OCI-LY1 (cell line): ENCODE results near the gene YIPF5.

Experiments used
- H2AFZ ChIP-seq: fragments of 200-600 bp; sonication (generic), shearing (Covaris generic); 2 replicates; pipeline ENCODE4 v1.6.0; 2014; ENCODE audit warnings: antibody characterized with exemption, mild to moderate bottlenecking, low read length
- H3F3A ChIP-seq: fragments of 200-600 bp; sonication (generic), shearing (Covaris generic); 2 replicates; pipeline ENCODE4 v1.6.0; 2014; ENCODE audit warnings: mild to moderate bottlenecking, antibody characterized with exemption, low read length, moderate library complexity; ENCODE audit not compliant: insufficient read depth
- H3K27ac ChIP-seq: fragments of 200-600 bp; sonication (generic); 2 replicates; pipeline ENCODE4 v1.5.1; 2014; ENCODE audit warnings: low read length, mixed run types, mild to moderate bottlenecking, low read depth; ENCODE audit not compliant: poor library complexity, severe bottlenecking
- H3K27me3 ChIP-seq: fragments of 200-600 bp; sonication (generic); 2 replicates; pipeline ENCODE4 v1.6.0; 2014; ENCODE audit warnings: antibody characterized with exemption, mild to moderate bottlenecking, low read length, moderate library complexity; ENCODE audit not compliant: insufficient read depth
- H3K36me3 ChIP-seq: fragments of 200-600 bp; sonication (generic); 2 replicates; pipeline ENCODE4 v1.6.1; 2014; ENCODE audit warnings: mild to moderate bottlenecking, antibody characterized with exemption, low read length, moderate library complexity, mixed read lengths; ENCODE audit not compliant: insufficient read depth
- H3K4me1 ChIP-seq: fragments of 200-600 bp; sonication (generic); 2 replicates; pipeline ENCODE4 v1.5.1; 2014; ENCODE audit warnings: mild to moderate bottlenecking, low read length, moderate library complexity; ENCODE audit not compliant: insufficient read depth, severe bottlenecking
- H3K4me2 ChIP-seq: fragments of 200-600 bp; sonication (generic), shearing (Covaris generic); 2 replicates; pipeline ENCODE4 v1.6.1; 2014; ENCODE audit warnings: low read length
- H3K4me3 ChIP-seq: fragments of 200-600 bp; sonication (generic); 2 replicates; pipeline ENCODE4 v1.5.1; 2014; ENCODE audit warnings: low read length, low read depth, mild to moderate bottlenecking, mixed read lengths; ENCODE audit not compliant: poor library complexity, severe bottlenecking
- H3K79me2 ChIP-seq: fragments of 200-600 bp; shearing (Covaris generic); 2 replicates; pipeline ENCODE4 v1.6.1; 2016; ENCODE audit warnings: mixed run types, low read length, mixed read lengths; ENCODE audit not compliant: insufficient read depth
- H3K9ac ChIP-seq: fragments of 200-600 bp; sonication (generic), shearing (Covaris generic); 2 replicates; pipeline ENCODE4 v1.6.1; 2014; ENCODE audit warnings: mild to moderate bottlenecking, low read length, mixed read lengths
- H3K9me2 ChIP-seq: fragments of 200-600 bp; sonication (generic), shearing (Covaris generic); 2 replicates; pipeline ENCODE4 v1.6.1; 2014; ENCODE audit warnings: low read depth, mild to moderate bottlenecking, low read length, mixed read lengths
- H3K9me3 ChIP-seq: fragments of 200-600 bp; shearing (Covaris generic); 2 replicates; pipeline ENCODE4 v1.6.1; 2014; ENCODE audit warnings: low read length, mixed read lengths
- H4K20me1 ChIP-seq: fragments of 200-600 bp; sonication (generic), shearing (Covaris generic); 2 replicates; pipeline ENCODE4 v1.6.0; 2016; ENCODE audit warnings: mild to moderate bottlenecking, low read length; ENCODE audit not compliant: insufficient read depth
- CTCF ChIP-seq: fragments of 200-600 bp; sonication (generic), shearing (Covaris generic); IDR thresholded peaks from 2 replicates; pipeline ENCODE4 v1.5.1; 2017; ENCODE audit warnings: mild to moderate bottlenecking, antibody characterized with exemption, low read length, moderate library complexity, mixed read lengths
- EZH2 ChIP-seq: fragments of 200-600 bp; sonication (generic), shearing (Covaris generic); IDR thresholded peaks from 2 replicates; pipeline ENCODE4 v1.8.0; 2017; ENCODE audit warnings: borderline replicate concordance, mixed run types, mild to moderate bottlenecking, antibody characterized with exemption, low read length, moderate library complexity, mixed read lengths

Gene YIPF5

GRCh38 chr5:144209361-144209760, 38.9 kb upstream of the YIPF5 start:
- H3K27ac ChIP-seq: no peak overlapping the region
- no peaks in the 10 kb centered on the region for H3K27me3 ChIP-seq
- H4K20me1 ChIP-seq: no peaks in the 10 kb centered on the region
- no peaks in the 10 kb centered on the region for H3K9me2 ChIP-seq
- no peaks in the 10 kb centered on the region for H3F3A ChIP-seq
- no peaks in the 10 kb centered on the region for H3K9me3 ChIP-seq
- no peak overlapping the region for H2AFZ ChIP-seq
- no peak overlapping the region for H3K4me2 ChIP-seq
- TF ChIP-seq CTCF (no peak), EZH2 (no peak)
- no peaks in the 10 kb centered on the region for H3K79me2 ChIP-seq
- no peaks in the 10 kb centered on the region for H3K4me1 ChIP-seq
- H3K4me3 ChIP-seq: no peak overlapping the region
- H3K36me3 ChIP-seq: no peaks in the 10 kb centered on the region
- H3K9ac ChIP-seq: no peak overlapping the region

GRCh38 chr5:144207875-144208444, 37.5 kb upstream of the YIPF5 start:
- no peaks in the 10 kb centered on the region for H3K4me1 ChIP-seq
- no peaks in the 10 kb centered on the region for H3K27me3 ChIP-seq
- H3K27ac ChIP-seq: no peak overlapping the region
- H3K79me2 ChIP-seq: no peaks in the 10 kb centered on the region
- no peak overlapping the region for H3K9ac ChIP-seq
- H2AFZ ChIP-seq: no peak overlapping the region
- H3F3A ChIP-seq: no peaks in the 10 kb centered on the region
- H3K9me3 ChIP-seq: no peaks in the 10 kb centered on the region
- H3K4me3 ChIP-seq: no peak overlapping the region
- H3K4me2 ChIP-seq: no peak overlapping the region
- TF ChIP-seq EZH2 (no peak), CTCF (no peak)
- no peaks in the 10 kb centered on the region for H3K9me2 ChIP-seq
- no peaks in the 10 kb centered on the region for H3K36me3 ChIP-seq
- H4K20me1 ChIP-seq: no peaks in the 10 kb centered on the region

GRCh38 chr5:144206141-144206540, 35.7 kb upstream of the YIPF5 start:
- Histone ChIP-seq H3F3A (no peaks in the 10 kb centered on the region), H3K9me2 (no peaks in the 10 kb centered on the region), H3K36me3 (no peaks in the 10 kb centered on the region), H3K9me3 (no peaks in the 10 kb centered on the region), H3K4me2 (no peak overlapping the region), H4K20me1 (no peaks in the 10 kb centered on the region), H3K79me2 (no peaks in the 10 kb centered on the region), H3K9ac (no peak overlapping the region), H2AFZ (no peak overlapping the region), H3K27ac (no peak overlapping the region), H3K27me3 (no peaks in the 10 kb centered on the region), H3K4me1 (no peaks in the 10 kb centered on the region), H3K4me3 (no peak overlapping the region)
- TF ChIP-seq CTCF: no peak
- no peak for TF ChIP-seq EZH2
